NCI-H2171 (cell line): ENCODE measurements around the gene NKIRAS2.
A peak's percentile ranks its signal among the peaks of the same experiment; 100 is the strongest.

ENCODE experiments used
- DNase-seq: peaks from one replicate; lab custom pipeline; 2025; lab: John Stamatoyannopoulos, UW

The NKIRAS2 gene

DNA sequence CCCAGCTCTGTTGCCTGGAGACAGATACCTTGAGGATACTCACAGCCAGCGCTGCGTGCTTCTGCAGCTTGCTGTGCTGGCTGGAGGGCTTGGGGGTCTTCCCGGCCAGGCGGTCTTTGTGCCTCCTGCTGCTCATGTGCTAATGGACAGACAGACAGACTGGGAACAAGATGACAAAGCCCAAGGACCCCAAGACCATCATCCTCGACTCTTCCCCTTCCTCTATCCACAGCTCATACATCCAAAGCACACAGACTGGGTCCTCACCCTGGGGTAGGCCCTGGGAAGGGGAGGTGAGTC, 7.7 kb downstream of the NKIRAS2 start:
- no peak for DNase-seq

DNA sequence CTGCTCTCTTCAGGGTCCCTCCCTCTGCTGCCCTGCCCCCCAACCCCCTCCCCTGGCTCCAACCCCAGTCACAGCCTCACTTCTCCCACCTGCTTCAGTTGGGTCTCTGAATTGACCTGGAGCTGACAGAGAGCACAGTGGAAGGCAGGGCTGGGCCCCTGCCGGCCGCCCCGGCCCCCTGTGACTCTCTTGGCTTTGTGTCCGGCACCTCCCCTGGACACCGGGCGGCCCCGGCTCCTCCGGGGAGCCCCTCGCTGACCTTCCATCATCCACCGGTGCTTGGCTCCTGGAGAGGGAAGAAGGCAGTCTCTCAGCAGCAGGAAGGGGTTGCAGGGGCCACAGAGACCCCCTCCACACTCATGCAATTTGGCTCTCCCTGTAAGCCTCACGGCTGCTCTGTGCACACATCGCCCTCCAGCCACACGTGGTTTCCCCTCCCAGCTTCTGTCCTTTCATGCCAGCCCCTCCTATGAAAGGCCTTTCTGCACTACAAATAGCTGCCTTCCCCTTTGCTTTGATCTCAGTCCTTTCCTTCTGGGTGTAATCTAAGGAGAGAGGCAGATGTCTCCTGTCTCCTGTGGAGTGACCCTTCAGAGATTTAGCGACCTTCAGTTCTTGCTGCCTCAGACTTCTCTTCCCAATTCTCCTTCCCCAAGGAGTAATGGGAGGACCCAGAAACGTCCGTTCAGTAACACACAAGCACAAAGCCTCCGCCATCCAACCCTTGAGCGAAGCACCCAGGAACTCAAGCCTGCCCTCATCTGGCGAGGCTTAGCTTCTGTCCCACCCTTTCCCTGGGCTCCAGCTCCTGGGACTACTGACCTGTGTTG, 8.3 kb downstream of the NKIRAS2 start:
- DNase-seq = no peak

DNA sequence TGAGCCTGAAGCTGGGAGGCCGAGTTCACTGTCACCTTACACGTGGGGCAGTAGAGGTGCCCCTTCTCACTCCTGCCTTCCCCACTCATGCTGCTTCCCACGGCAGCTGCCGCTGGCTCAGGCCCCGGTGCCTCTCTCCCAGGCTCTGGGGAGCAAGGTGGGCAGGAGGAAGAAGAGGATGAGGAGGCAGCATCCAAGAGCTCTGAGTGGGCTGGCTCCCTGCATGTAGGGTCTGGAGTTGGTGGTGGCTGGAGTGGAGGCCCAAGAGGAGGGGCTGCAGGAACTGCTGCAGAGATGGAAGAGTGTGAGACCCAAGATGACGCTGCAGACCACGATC, 8.9 kb downstream of the NKIRAS2 start:
- no peak for DNase-seq

DNA sequence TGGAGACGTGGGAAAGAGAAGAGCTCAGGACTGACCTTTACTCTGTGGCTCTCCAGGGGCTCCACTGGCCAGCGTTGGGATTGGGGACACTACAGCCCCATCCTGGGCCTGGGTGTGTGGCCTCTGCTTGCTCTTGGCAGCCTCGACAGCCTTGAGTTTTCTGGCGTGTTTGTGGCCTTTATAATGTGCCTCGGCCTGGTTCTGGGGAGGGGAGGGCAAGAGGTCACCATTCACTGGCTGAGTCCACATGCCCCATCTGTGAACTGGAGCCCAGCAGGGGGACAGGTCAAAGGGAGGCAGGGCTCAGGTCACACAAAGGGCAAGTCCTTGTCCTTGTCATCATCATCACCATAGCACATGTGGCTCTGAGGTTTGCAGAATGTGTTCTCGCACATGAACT, 11.7 kb downstream of the NKIRAS2 start:
- no peak for DNase-seq

DNA sequence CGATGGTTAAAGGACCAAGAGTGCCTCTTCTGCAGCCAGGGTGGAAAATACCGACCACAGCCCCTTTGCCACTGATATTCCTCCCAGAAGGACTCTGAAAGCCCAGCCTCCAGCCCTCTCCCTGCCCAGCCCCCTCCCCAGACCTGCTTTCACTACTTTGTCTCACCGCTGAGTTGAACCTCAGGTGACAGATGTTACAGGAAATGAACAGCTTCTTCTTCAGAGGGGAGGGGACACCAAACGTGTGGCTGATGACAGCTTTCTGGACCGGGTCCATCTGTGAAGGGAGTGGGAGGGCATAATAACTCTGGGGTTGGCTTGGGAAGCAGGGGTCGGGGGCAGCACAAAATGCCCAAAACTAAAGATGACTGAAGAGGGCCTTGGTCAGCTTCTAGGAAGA, 14.2 kb downstream of the NKIRAS2 start:
- DNase-seq = peak; percentile 48

DNA sequence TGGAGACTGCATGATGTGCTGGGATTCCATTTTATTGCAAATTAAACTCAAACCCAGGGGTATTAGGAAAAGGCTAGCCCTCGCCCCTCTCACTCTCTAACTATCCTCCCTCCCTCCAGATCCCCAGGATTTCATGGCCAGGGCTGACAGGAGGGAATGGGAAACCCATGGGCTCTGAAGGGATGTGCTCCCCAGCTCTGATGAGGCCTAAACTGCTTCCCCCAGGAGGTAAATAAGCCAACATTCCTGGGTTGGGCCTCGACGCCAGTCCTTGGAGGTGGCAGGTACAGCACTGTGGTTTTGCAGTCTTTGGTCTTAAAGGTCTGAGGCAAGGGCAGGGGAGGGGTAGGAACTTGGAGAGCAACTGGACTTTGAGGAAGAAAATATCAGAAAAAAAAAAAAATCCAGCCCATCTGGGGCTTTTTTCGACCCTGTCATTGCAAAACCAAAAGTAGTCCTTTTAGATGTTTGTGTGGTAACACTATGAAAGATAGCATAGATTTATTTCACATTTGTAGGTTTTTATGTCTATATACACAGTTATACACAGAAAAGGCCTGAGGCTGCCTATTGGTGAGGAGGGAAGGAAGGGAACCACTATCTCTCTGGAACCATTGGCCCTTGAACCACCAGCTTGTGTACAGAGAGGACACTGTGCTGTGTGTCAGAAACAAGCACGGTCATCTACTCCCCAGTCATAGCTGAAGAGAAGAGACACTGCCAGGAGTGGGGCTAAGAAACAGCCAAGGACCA, 18.5 kb downstream of the NKIRAS2 start:
- DNase-seq = no peak

DNA sequence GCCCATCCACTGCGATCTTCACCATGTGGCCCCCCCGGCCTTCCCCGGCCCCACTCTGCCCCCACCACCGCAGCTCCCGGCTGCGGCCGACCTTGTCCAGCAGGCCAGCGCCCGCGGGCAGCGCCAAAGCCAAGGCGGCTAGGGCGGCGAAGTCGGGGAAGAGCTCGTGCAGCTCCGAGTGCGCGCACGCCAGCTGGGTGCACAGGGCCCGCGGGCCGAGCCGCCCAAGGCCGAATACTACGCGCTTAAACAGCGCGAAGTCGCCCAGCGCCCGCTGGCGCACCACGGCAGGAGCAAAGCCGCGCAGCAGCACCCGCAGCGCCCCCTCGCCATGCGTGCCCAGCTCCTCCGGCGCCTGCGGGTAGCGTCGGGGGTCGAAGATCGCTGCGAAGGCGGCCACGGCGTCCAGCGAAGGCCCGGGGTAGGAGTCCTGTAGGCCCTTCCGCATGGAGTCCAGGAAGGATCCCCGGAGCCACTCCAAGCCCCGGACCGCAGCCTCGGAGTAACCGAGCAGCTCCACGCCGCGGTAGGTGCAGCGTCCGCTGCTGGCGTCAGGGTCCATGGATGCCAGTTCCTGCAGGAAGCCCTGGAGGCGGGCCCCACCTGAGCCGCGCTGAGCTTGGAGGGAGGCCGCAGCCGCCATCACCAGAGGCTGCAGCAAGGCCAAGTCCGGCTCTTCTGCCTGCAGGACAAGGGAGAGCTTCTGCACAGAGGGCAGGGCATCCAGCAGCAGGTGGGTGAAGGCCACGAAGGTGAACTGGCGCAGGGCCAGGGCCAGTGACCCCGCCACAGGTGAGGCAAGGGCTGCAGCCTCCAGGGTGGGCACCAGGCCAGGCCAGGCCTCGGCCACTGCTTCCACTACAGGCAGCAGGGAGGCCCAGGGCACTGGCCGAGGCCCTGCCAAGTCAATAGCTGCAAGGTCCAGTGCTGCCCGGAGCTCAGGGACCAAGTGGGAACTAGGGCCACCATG, 20.2 kb downstream of the NKIRAS2 start:
- no peak for DNase-seq

DNA sequence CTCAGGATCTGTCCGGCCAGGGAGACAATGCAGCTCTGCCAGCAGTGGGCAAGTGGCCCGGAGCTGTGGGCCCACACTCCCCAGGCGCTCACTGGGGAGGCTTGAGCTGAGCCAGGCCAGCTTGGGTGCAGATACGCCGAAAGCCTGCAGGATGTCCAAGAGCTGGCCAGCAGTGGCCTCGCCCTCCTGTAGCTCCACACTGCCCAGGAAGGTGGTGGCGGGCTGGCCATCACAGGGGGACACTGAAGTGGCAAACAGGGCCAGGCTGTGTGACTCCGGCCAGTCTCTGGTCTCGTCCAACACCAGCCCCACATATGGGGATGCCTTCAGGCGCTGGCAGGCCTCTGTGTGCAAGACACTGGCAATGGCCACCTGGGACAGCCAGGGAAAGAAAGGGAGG, 20.9 kb downstream of the NKIRAS2 start:
- DNase-seq = no peak

DNA sequence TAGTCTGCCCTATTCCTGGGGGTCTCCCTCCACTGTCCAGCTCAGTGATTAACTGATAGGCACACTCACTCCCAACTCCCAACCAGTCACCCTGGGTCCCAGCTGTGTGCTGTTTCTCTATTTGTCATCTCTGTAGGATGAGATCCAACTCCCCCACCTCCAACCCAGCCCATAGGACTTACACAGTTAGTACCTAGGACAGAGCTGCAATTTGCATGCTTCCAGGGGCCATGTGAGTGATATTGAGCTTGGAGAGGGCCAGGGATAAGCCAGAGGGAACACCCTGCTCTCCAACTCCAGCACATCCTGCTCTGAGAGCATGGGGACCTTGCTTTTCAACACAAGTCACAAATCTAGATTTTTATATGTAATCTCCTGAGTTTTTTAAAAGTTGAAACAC, 21.7 kb downstream of the NKIRAS2 start:
- DNase-seq = no peak

DNA sequence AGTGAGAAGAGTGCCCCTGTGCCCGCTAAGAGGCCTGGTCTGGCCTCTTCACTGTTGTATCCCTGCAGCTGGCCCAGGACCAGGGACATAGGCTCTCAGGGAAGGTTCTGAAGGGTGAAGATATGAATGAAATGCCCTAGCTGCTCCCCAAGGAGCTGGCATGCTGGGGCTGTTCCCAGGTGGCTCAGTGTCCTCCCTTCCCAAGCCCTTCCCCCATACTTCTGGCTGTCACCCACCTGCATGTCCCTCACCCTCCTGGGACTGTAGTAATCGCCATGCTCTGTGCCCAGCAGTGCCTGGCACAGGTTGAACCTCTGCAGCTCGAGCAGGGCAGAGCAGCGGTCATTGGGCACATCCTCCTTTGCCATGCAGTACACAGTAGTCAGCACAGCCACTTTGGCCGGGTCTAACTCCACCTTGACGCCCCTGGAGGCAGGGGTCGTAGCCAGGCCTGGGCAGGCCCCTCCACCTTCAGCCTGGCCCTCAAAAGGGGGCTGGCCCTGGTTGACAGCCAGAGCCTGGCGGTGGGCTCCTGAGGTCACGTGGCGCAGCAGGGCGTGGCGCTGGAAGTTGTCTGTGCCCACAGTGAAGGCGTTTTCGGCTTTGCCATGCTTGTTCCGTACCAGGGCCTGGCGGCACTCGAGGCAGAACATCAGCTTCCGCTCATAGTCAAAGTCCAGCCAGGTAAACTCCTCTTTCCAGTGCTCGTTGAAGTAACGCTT, 22.9 kb downstream of the NKIRAS2 start:
- DNase-seq = no peak

DNA sequence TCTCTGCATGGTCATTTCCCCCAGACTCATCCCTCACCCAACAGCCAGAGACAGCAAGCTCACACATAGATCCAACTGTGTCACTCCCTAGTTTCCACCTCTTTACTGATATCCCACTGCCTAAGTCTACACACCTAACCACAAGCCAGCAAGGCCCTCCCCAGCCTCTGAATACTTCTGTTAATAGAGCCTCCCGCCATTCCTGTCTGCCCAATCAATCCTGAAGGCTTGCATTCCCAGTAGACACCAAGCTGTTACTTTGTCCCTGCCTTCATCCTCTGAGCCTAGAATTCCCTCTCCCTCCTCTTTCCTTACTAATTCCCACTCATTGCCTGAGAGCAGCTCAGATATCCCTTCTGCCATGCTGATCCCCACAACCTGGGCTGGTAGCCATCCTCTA, 25.8 kb downstream of the NKIRAS2 start:
- no peak for DNase-seq

DNA sequence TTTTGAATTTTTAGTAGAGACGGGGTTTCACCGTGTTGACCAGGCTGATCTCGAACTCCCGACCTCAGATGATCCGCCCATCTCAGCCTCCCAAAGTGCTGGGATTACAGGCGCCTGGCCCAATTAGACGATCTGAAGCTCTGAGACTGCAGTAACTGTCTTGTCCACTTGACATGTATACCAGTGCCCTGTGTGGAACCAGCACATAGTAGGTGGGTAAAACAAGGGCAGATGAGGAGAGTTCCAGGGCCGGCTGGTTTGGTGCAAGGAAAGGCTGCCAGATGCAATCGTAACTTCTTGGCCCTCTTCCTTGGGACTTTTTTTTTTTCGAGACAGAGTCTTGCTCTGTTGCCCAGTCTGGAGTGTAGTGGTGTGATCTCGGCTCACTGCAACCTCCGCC, 27.5 kb downstream of the NKIRAS2 start:
- DNase-seq = no peak

DNA sequence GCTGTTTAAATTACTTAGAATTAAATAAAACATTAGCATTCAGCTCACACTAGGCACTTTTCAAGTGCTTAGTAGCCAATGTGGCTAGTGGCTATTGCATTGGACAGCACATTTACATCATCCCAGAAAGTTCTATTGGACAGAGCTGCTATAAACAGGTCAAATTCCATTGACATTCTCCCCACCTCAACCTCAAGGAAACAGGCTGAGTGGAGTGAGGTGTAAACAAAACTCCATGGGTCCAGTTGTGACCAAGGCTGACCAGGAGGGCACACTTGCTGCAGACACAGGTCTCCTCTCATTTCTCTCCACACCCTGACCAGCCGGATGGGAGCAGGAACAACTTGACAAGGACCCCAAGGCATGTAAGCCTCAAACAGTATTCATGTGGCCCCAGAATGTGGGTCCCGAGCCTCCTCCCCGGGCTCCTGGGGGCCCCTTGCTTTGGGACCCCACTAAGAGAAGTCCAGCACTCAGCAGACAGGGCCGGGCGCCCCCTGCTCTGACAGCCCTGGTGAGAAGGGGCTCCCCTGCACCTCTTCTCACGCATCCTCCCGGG, 30.0 kb downstream of the NKIRAS2 start:
- no peak for DNase-seq

DNA sequence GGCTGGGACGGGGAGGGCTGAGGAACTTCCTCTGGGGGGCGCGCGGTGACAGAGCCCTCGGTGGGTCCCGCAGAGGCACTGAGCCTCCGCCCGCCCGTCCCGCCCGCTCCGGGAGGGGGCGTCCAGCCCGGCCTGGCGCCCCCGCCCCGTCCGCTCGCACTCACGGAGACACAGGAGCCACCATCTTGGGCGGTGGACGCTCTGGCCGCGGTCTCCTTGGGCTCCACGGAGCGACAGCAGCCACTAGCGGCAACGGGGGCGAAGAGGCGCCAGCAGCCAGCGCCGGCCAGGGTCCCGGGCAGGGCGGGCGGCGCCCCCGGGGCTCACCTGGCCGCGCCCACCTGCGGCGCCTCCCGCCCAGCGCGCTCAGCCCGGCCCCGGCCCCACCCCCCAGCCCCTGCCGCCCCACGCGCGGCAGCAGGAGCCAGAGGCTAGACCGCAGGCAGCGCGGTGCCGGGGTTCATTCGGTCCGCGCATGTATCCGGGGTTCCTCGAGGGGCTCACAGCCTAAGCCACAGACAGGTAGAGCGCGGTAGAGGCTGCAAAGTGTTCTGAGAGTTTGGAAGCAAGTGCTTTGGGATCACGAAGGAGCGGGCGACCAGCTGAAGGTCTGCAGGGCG, 30.6 kb downstream of the NKIRAS2 start, which contains the start of gene C17orf113:
Gene C17orf113 (minus strand): TSS at position 209 of the 620 bp plus-strand sequence. CDS start 7,225 bp downstream, outside the sequence.
- DNase-seq = peak; percentile 51

DNA sequence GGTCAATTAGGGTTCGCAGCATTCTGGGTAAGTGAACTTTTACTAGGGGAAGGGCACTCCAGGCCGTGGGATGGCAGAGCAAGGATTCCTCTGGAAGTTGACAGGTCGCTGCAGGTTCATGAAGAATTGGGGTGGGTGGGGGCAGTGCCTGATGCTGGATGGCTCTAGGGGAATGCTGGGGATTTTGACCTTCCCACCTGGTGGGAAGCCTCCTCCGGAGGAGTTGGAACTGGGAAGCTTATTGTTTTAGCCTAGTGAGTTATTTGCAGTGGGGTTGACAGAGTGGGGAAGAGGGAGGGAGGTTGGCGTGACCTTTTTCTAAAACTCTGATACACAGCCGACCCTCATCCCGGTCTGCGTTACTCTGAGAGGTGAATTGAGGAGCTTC, 31.1 kb downstream of the NKIRAS2 start:
- no peak for DNase-seq

DNA sequence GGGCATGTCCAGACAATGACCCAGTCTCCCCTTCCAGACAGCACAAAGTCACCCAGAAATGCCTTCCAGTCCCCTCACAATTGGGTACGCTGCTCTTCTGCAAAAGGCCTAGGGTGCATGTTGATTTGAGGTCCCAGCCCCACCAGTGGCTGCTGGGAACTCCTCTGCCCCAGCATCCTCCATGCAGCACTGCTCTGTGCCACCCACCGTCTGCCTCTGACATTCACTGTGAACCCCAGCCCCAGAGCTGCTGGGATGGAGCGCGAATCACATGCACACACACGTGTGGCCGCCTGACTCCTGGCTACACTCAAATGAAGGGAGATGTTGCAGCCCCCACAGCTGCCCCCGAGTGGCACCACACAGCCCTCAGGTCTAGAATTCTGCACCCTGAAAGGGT, 31.8 kb downstream of the NKIRAS2 start:
- DNase-seq = no peak

DNA sequence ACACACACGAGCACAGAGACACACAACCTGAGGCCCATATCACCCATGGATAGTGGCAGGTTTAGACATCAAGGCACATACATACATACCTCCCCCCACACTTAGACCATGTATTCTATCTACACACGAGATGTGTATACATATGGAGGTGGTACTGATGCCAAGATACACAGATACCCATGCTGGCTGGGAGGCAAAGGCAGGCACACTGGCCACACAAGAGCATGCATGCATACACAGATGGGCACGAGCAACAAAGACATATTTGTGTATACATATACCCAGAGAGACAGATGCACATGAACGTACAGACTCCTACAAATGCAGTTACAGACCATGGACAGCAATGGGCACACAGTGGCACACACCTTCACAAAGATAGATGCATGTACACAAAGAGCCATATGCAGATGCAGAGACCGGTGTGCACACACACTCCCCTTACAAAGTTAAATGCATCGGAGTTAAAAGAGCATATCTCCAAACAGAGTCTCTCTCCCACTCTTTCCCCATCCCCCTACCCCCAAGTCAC, 32.5 kb downstream of the NKIRAS2 start:
- DNase-seq = no peak

DNA sequence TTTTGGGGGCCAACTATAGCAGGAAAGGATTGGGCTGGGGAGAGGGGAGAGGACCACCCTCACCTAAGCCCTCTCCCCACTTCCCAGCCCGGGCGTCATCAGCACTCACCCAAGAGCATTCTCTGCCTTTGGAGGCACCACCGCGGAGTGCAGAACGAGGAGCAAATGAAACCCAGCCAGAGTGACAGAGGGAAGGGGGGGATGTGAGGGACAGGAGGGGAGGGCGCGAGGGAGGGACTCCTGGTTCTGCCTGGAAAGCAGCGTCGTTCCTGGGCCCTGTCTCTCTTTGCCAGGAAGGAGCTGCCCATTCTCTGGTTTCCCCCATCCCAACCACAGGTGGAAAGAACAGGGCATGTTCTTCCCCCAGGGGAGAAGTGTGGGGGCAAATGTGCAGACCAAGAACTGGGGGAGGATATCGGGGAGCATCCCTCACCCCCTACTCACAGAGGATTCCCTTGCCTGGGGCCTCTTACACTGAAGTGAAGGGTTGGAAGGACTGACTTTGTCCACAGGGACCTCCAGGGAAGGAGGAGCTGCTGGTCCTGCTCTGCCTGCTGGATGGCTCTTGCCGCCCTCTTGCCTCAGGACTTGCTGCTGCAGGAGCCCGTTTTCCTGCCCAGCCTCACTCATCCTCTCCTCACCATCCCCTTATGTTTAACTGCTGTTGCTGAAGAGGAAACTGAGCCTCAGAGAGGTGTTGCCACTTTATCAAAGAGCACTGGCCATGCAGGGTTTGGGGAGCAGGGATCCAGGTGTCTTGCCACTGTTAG, 34.0 kb downstream of the NKIRAS2 start:
- DNase-seq = no peak

DNA sequence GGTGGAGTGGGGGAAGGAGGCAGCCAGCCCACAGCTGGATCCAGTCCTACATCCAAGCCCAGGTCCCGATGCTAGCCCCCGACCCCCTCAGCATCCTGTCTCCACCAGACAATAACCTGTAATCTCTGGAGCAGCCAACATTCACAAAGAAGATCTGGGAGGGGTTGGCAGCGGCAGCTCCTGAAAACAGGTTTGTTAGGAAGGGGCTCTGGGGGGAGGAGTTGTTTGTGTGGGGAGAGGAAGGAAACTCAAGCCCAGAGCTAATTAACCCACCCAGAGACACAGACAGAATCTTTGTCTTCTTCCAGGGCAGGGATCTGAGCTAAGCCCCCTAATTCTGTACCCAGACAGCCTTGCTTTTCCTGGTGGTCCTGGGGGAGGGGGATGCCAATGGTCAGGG, 35.1 kb downstream of the NKIRAS2 start:
- no peak for DNase-seq

DNA sequence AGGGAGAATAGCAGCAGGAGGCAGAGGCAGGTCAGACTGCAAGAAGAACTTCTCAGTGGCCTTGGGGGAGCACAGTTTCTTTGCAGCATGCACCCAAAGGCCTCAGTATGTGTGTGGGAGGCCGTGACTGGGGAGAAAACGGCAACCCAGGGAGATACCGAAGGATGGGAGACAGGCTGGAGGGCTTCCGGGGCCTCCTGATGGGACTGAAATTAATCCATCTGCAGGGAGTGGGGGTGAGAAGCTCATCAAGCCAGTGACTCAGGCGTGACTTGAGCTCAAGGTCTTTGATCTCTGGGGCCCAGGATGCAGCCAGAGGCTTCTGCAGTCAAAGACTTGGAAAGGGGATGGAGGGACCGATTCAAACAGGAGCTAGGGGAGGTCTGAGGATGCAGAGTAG, 35.6 kb downstream of the NKIRAS2 start:
- DNase-seq = no peak
